ENCODE data around the gene CDKN1C.

The CDKN1C gene

DNA sequence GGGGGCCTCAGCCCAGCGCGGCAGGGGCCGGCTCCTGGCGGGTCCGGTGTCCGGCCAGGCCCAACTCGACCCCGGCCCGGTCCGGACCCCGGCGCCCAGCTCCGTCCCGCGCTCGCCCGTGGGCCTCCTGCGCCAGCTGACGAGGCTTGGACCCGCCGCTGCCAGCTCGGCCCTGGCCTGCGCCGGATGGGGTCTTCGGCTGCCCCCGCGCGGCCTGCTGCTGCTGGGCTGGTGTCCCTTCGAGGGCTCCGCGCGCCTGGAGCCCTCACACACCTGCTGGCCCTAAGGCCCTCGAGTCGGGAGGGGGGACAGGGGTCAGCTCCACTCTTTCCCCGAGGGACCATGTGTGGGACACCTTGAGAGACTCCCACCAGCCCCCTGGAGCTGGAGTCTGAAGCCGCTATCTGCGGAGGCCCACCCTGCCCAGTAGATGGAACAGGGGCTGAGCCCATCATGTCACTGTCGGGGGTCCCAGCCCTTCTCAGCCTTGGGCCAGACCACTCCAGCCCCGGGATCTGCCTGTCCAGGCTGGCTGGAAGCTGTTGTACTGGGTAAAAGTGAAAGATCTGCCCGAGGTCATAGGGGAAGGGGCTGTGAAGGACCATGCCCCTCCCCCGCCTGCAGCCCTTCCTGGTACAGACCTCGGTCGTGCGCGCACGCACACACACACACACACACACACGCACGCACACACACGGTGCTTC is 768 bp upstream of the CDKN1C start (continued):
- TF ChIP-seq CSRNP3 (CRISPR knock-in tag; IDR thresholded peaks at IDR 0.05) (no peak), ZC3H10 (CRISPR knock-in tag; IDR thresholded peaks at IDR 0.05) (no peak), ZNF565 (CRISPR knock-in tag; conservative IDR thresholded peaks at IDR 0.05; ENCODE audit: low read depth) (no peak), TOX (CRISPR knock-in tag; IDR thresholded peaks at IDR 0.05; ENCODE audit: borderline replicate concordance) (no peak), ESRRG (CRISPR knock-in tag; IDR thresholded peaks at IDR 0.05) (no peak), CSDC2 (CRISPR knock-in tag; IDR thresholded peaks at IDR 0.05) (no peak), SNAI2 (CRISPR knock-in tag; IDR thresholded peaks at IDR 0.05) (no peak), ZNF70 (CRISPR knock-in tag; IDR thresholded peaks at IDR 0.05) (no peak)
- TF ChIP-seq, protein P1, sequence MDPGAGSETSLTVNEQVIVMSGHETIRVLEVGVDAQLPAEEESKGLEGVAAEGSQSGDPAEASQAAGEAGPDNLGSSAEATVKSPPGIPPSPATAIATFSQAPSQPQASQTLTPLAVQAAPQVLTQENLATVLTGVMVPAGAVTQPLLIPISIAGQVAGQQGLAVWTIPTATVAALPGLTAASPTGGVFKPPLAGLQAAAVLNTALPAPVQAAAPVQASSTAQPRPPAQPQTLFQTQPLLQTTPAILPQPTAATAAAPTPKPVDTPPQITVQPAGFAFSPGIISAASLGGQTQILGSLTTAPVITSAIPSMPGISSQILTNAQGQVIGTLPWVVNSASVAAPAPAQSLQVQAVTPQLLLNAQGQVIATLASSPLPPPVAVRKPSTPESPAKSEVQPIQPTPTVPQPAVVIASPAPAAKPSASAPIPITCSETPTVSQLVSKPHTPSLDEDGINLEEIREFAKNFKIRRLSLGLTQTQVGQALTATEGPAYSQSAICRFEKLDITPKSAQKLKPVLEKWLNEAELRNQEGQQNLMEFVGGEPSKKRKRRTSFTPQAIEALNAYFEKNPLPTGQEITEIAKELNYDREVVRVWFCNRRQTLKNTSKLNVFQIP (CRISPR knock-in tag; IDR thresholded peaks at IDR 0.05; ENCODE audit: borderline replicate concordance, low read depth), result no peak

GRCh38 chr11:2885017-2885677 is 428 bp downstream of the CDKN1C start:
- ATAC-seq, result peak; percentile 24
- TF ChIP-seq ZFP3 (CRISPR knock-in tag; IDR thresholded peaks at IDR 0.05) (no peak), ZFP30 (CRISPR knock-in tag; IDR thresholded peaks at IDR 0.05) (no peak), RARB (CRISPR knock-in tag; IDR thresholded peaks at IDR 0.05) (no peak), BACH2 (CRISPR knock-in tag; IDR thresholded peaks at IDR 0.05; ENCODE audit: borderline replicate concordance) (no peak), ESRRG (CRISPR knock-in tag; IDR thresholded peaks at IDR 0.05) (no peak), TOX (CRISPR knock-in tag; IDR thresholded peaks at IDR 0.05; ENCODE audit: borderline replicate concordance) (no peak), CSRNP3 (CRISPR knock-in tag; IDR thresholded peaks at IDR 0.05) (no peak)
- TF ChIP-seq, protein P2, sequence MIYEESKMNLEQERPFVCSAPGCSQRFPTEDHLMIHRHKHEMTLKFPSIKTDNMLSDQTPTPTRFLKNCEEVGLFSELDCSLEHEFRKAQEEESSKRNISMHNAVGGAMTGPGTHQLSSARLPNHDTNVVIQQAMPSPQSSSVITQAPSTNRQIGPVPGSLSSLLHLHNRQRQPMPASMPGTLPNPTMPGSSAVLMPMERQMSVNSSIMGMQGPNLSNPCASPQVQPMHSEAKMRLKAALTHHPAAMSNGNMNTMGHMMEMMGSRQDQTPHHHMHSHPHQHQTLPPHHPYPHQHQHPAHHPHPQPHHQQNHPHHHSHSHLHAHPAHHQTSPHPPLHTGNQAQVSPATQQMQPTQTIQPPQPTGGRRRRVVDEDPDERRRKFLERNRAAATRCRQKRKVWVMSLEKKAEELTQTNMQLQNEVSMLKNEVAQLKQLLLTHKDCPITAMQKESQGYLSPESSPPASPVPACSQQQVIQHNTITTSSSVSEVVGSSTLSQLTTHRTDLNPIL (CRISPR knock-in tag; IDR thresholded peaks at IDR 0.05; ENCODE audit: low read depth), result no peak

DNA sequence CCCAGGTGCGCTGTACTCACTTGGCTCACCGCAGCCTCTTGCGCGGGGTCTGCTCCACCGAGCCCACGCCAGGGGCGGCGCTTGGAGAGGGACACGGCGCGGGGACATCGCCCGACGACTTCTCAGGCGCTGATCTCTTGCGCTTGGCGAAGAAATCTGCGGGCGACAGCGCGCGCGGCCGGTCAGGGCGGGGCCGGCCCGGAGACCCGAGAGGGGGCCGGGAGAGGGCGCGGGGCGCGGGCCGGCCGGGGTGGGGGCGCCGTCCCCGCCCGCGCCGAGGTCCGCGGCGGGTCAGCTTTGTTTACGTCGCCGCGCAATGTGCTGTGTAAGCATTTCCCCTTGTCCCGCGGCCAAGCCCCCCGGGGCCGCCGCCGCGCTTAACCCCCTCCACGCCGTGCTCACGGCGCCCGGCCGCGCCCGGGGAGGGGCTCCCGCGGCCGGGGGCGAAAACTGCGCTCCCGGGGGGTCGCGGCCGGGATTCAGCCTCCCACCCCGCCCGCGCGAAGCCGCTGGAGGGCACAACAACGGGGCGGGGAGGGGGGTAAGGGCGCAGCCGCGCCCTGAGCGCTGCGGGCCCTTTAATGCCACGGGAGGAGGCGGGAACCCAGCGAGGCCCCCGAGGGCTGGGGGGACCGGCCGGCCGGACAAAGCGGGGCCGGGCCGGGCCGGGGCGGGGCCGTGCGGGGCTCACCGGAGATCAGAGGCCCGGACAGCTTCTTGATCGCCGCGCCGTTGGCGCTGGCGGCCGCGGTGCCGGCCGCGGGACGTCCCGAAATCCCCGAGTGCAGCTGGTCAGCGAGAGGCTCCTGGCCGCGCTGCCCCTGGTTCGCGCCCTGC is 1.4 kb downstream of the CDKN1C start:
- no peak for ATAC-seq
- TF ChIP-seq SNAI2 (CRISPR knock-in tag; IDR thresholded peaks at IDR 0.05) (no peak), ZFP3 (CRISPR knock-in tag; IDR thresholded peaks at IDR 0.05) (no peak), CSRNP3 (CRISPR knock-in tag; IDR thresholded peaks at IDR 0.05) (no peak), TCF4 (CRISPR knock-in tag; IDR thresholded peaks at IDR 0.05; ENCODE audit: borderline replicate concordance) (no peak), CSDC2 (CRISPR knock-in tag; IDR thresholded peaks at IDR 0.05) (no peak), ZNF70 (CRISPR knock-in tag; IDR thresholded peaks at IDR 0.05) (no peak), ZNF8 (CRISPR knock-in tag; IDR thresholded peaks at IDR 0.05) (no peak), RARB (CRISPR knock-in tag; IDR thresholded peaks at IDR 0.05) (no peak), ESRRG (CRISPR knock-in tag; IDR thresholded peaks at IDR 0.05) (no peak), TOX (CRISPR knock-in tag; IDR thresholded peaks at IDR 0.05; ENCODE audit: borderline replicate concordance) (no peak), OSR1 (CRISPR knock-in tag; IDR thresholded peaks at IDR 0.05) (no peak), PPARA (CRISPR knock-in tag; IDR thresholded peaks at IDR 0.05; ENCODE audit: borderline replicate concordance) (no peak), GLIS3 (CRISPR knock-in tag; IDR thresholded peaks at IDR 0.05) (no peak)
- TF ChIP-seq, protein P3, sequence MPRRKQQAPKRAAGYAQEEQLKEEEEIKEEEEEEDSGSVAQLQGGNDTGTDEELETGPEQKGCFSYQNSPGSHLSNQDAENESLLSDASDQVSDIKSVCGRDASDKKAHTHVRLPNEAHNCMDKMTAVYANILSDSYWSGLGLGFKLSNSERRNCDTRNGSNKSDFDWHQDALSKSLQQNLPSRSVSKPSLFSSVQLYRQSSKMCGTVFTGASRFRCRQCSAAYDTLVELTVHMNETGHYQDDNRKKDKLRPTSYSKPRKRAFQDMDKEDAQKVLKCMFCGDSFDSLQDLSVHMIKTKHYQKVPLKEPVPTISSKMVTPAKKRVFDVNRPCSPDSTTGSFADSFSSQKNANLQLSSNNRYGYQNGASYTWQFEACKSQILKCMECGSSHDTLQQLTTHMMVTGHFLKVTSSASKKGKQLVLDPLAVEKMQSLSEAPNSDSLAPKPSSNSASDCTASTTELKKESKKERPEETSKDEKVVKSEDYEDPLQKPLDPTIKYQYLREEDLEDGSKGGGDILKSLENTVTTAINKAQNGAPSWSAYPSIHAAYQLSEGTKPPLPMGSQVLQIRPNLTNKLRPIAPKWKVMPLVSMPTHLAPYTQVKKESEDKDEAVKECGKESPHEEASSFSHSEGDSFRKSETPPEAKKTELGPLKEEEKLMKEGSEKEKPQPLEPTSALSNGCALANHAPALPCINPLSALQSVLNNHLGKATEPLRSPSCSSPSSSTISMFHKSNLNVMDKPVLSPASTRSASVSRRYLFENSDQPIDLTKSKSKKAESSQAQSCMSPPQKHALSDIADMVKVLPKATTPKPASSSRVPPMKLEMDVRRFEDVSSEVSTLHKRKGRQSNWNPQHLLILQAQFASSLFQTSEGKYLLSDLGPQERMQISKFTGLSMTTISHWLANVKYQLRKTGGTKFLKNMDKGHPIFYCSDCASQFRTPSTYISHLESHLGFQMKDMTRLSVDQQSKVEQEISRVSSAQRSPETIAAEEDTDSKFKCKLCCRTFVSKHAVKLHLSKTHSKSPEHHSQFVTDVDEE (CRISPR knock-in tag; IDR thresholded peaks at IDR 0.05), result no peak
- TF ChIP-seq, protein P1 (CRISPR knock-in tag; IDR thresholded peaks at IDR 0.05; ENCODE audit: borderline replicate concordance, low read depth), result no peak
